ENCODE results near the gene ADA. TPM values are rescaled to one million over a fixed set of nuclear protein-coding genes. Genes with fewer than 3 reads are reported as not detected.

ADA gene
- polyA plus RNA-seq, 1 donor from 2014 or later = 0.56 TPM

- Histone ChIP-seq H3K4me3 (ENCODE audit: low read length) (no peak overlapping the region), H2AFZ (ENCODE audit: low read depth, low read length) (no peak overlapping the region), H4K20me1 (ENCODE audit: insufficient read depth) (no peaks in the 10 kb centered on the region), H3F3A (ENCODE audit: insufficient read depth, low read length, poor library complexity, severe bottlenecking) (no peaks in the 10 kb centered on the region), H3K27ac (ENCODE audit: low read length) (no peak overlapping the region), H3K9me2 (ENCODE audit: insufficient read depth, low read length) (no peaks in the 10 kb centered on the region), H3K9ac (ENCODE audit: low read length) (no peak overlapping the region), H3K36me3 (ENCODE audit: insufficient read depth, low read length) (no peaks in the 10 kb centered on the region), H3K4me2 (ENCODE audit: low read length) (no peak overlapping the region), H3K79me2 (replicated peaks; ENCODE audit: insufficient read depth, low read length) (no peaks in the 10 kb centered on the region), H3K27me3 (ENCODE audit: insufficient read depth, low read depth, low read length) (no peaks in the 10 kb centered on the region), H3K9me3 (ENCODE audit: low read length) (no peaks in the 10 kb centered on the region)
- no peak for TF ChIP-seq TAF1 (IDR thresholded peaks at IDR 0.05; ENCODE audit: low read depth)
- TF ChIP-seq MXI1 (conservative IDR thresholded peaks at IDR 0.05; ENCODE audit: poor library complexity, severe bottlenecking) = no peak
Measured at GRCh38 chr20:44688053-44688625, 36.6 kb upstream of the ADA start.

GRCh38 chr20:44686934-44687333, 35.4 kb upstream of the ADA start:
- Histone ChIP-seq H3F3A (ENCODE audit: insufficient read depth, low read length, poor library complexity, severe bottlenecking) (no peaks in the 10 kb centered on the region), H3K9me3 (ENCODE audit: low read length) (no peaks in the 10 kb centered on the region), H3K9me2 (ENCODE audit: insufficient read depth, low read length) (no peaks in the 10 kb centered on the region), H3K4me2 (ENCODE audit: low read length) (no peak overlapping the region), H3K27me3 (ENCODE audit: insufficient read depth, low read depth, low read length) (no peaks in the 10 kb centered on the region), H3K27ac (ENCODE audit: low read length) (no peak overlapping the region), H4K20me1 (ENCODE audit: insufficient read depth) (no peaks in the 10 kb centered on the region), H2AFZ (ENCODE audit: low read depth, low read length) (no peak overlapping the region), H3K9ac (ENCODE audit: low read length) (no peak overlapping the region), H3K4me3 (ENCODE audit: low read length) (no peak overlapping the region), H3K79me2 (replicated peaks; ENCODE audit: insufficient read depth, low read length) (no peaks in the 10 kb centered on the region), H3K36me3 (ENCODE audit: insufficient read depth, low read length) (no peaks in the 10 kb centered on the region)
- TF ChIP-seq RAD21 (conservative IDR thresholded peaks at IDR 0.05) (no peak), TAF1 (IDR thresholded peaks at IDR 0.05; ENCODE audit: low read depth) (no peak), MXI1 (conservative IDR thresholded peaks at IDR 0.05; ENCODE audit: poor library complexity, severe bottlenecking) (no peak), POLR2AphosphoS5 (IDR thresholded peaks at IDR 0.05) (no peak), REST (IDR thresholded peaks at IDR 0.05; ENCODE audit: borderline replicate concordance) (no peak), EP300 (conservative IDR thresholded peaks at IDR 0.05; ENCODE audit: poor library complexity, severe bottlenecking) (no peak), SMC3 (conservative IDR thresholded peaks at IDR 0.05; ENCODE audit: poor library complexity) (no peak), EZH2 (IDR thresholded peaks at IDR 0.05; ENCODE audit: borderline replicate concordance, insufficient read depth, low read length, poor library complexity, severe bottlenecking) (no peak), CTCF (IDR thresholded peaks at IDR 0.05; ENCODE audit: poor library complexity, severe bottlenecking) (no peak)

Data from neural cell (in vitro differentiated cells).